WTC11 (cell line): ENCODE results near the gene HFM1. TPM values are rescaled to one million over a fixed set of nuclear protein-coding genes. Genes with fewer than 3 reads are reported as not detected.

ENCODE experiments used
- ATAC-seq: fragments of 200-7000 bp; cut with Tn5 transposase; 2 replicates; pipeline ENCODE4 v1.10.0; 2021; ENCODE audit warnings: mild to moderate bottlenecking, moderate library complexity
- Bru-seq: library from RNA; stranded (reverse); fragments of 400-500 nt; gene quantifications from one replicate; lab custom pipeline; 2021; lab: Mats Ljungman, UMichigan
- CTCF ChIA-PET: fragments of 300-600 bp; sonication (Branson Sonifier 250); formaldehyde crosslinking; loops from one replicate; lab custom pipeline; 2021; ENCODE audit warnings: antibody characterized with exemption; lab: Charles Lee
- POLR2A ChIA-PET: fragments of 350-600 bp; sonication (Branson Sonifier 250); formaldehyde crosslinking; loops from one replicate; lab custom pipeline; 2021; ENCODE audit warnings: antibody characterized with exemption; lab: Charles Lee
- DNase-seq: peaks from one replicate; pipeline ENCODE4 v3.0.0; 2021; ENCODE audit warnings: low spot score
- H3K27ac Mint-ChIP-seq: 2 replicates; pipeline ENCODE4 v1.8.0; 2021; ENCODE audit warnings: mixed read lengths
- H3K27me3 Mint-ChIP-seq: 2 replicates; pipeline ENCODE4 v1.8.0; 2021; ENCODE audit warnings: low read depth, mild to moderate bottlenecking, moderate library complexity, mixed read lengths
- H3K36me3 Mint-ChIP-seq: 2 replicates; pipeline ENCODE4 v1.8.0; 2021; ENCODE audit warnings: mixed read lengths
- H3K4me1 Mint-ChIP-seq: 2 replicates; pipeline ENCODE4 v1.8.0; 2022; ENCODE audit warnings: mixed read lengths
- H3K4me3 Mint-ChIP-seq: 2 replicates; pipeline ENCODE4 v1.8.0; 2021; ENCODE audit warnings: mild to moderate bottlenecking, moderate library complexity, mixed read lengths
- H3K9me3 Mint-ChIP-seq: 2 replicates; pipeline ENCODE4 v1.8.0; 2021; ENCODE audit warnings: mixed read lengths
- ATF1 ChIP-seq: sonication (generic); formaldehyde crosslinking; IDR thresholded peaks from 2 replicates; pipeline ENCODE4 v1.8.1; 2023; ENCODE audit warnings: mild to moderate bottlenecking, moderate library complexity, missing genetic modification reagents
- ATF3 ChIP-seq: sonication (generic); formaldehyde crosslinking; conservative IDR thresholded peaks from 2 replicates; pipeline ENCODE4 v1.8.1; 2022; ENCODE audit warnings: mild to moderate bottlenecking, missing genetic modification reagents
- CBFB ChIP-seq: sonication (generic); formaldehyde crosslinking; IDR thresholded peaks from 2 replicates; pipeline ENCODE4 v1.8.1; 2022; ENCODE audit warnings: mild to moderate bottlenecking, low read depth, missing genetic modification reagents
- EMX1 ChIP-seq: fragments of 250-450 bp; sonication (Bioruptor Pico); IDR thresholded peaks from 2 replicates; pipeline ENCODE4 v1.8.0; 2021; ENCODE audit warnings: mild to moderate bottlenecking
- ESRRA ChIP-seq: sonication (generic); formaldehyde crosslinking; IDR thresholded peaks from 2 replicates; pipeline ENCODE4 v1.8.1; 2022; ENCODE audit warnings: mild to moderate bottlenecking, missing genetic modification reagents, borderline replicate concordance
- FOXJ3 ChIP-seq: sonication (generic); formaldehyde crosslinking; IDR thresholded peaks from 2 replicates; pipeline ENCODE4 v1.9.0; 2021; ENCODE audit warnings: missing genetic modification reagents, mild to moderate bottlenecking, borderline replicate concordance
- FOXP1 ChIP-seq: sonication (generic); formaldehyde crosslinking; IDR thresholded peaks from 2 replicates; pipeline ENCODE4 v1.8.0; 2022; ENCODE audit warnings: missing genetic modification reagents, mild to moderate bottlenecking, moderate library complexity, borderline replicate concordance
- NFYB ChIP-seq: sonication (generic); formaldehyde crosslinking; conservative IDR thresholded peaks from 2 replicates; pipeline ENCODE4 v1.8.0; 2022; ENCODE audit warnings: low read depth, missing genetic modification reagents
- PREB ChIP-seq: sonication (generic); formaldehyde crosslinking; IDR thresholded peaks from 2 replicates; pipeline ENCODE4 v1.8.1; 2022; ENCODE audit warnings: mild to moderate bottlenecking, missing genetic modification reagents, moderate library complexity, borderline replicate concordance
- RELA ChIP-seq: sonication (generic); formaldehyde crosslinking; IDR thresholded peaks from 2 replicates; pipeline ENCODE4 v1.8.1; 2022; ENCODE audit warnings: missing genetic modification reagents, mild to moderate bottlenecking, borderline replicate concordance
- RORB ChIP-seq: fragments of 250-450 bp; sonication (Bioruptor Pico); IDR thresholded peaks from 2 replicates; pipeline ENCODE4 v1.9.0; 2021; ENCODE audit warnings: mild to moderate bottlenecking
- SOX15 ChIP-seq: fragments of 250-450 bp; sonication (Bioruptor Pico); IDR thresholded peaks from 2 replicates; pipeline ENCODE4 v1.9.0; 2021; ENCODE audit warnings: mild to moderate bottlenecking
- SP1 ChIP-seq: sonication (generic); formaldehyde crosslinking; conservative IDR thresholded peaks from 2 replicates; pipeline ENCODE4 v1.8.1; 2022; ENCODE audit warnings: missing genetic modification reagents
- USF1 ChIP-seq: sonication (generic); formaldehyde crosslinking; IDR thresholded peaks from 2 replicates; pipeline ENCODE4 v1.8.0; 2022; ENCODE audit warnings: mild to moderate bottlenecking, missing genetic modification reagents
- ZBTB21 ChIP-seq: sonication (generic); formaldehyde crosslinking; IDR thresholded peaks from 2 replicates; pipeline ENCODE4 v1.8.1; 2023; ENCODE audit warnings: mild to moderate bottlenecking, missing genetic modification reagents, borderline replicate concordance
- ZNF423 ChIP-seq: fragments of 250-450 bp; sonication (Bioruptor Pico); IDR thresholded peaks from 2 replicates; pipeline ENCODE4 v2.1.2; 2022; ENCODE audit warnings: mild to moderate bottlenecking, moderate library complexity
- long read RNA-seq, 3 experiments: library from RNA in 1 of 3; library from capped mRNA in 1 of 3; library from polyadenylated mRNA in 1 of 3; unstranded in 2 of 3; stranded (forward) in 1 of 3; transcript quantifications; one replicate each; pipeline ENCODE4 v2.0.0, GENCODE V29; 2021
- total RNA-seq: library from RNA; stranded (reverse); gene quantifications from 3 replicates; pipeline ENCODE4 v1.2.3, GENCODE V29; 2021
- TF ChIP-seq, protein P1 (sequence below): sonication (generic); formaldehyde crosslinking; IDR thresholded peaks from 2 replicates; pipeline ENCODE4 v1.8.1; 2022; ENCODE audit warnings: missing genetic modification reagents, borderline replicate concordance
- TF ChIP-seq, protein P2 (sequence below): sonication (generic); formaldehyde crosslinking; conservative IDR thresholded peaks from 2 replicates; pipeline ENCODE4 v1.8.1; 2023; ENCODE audit warnings: mild to moderate bottlenecking, low read depth, missing genetic modification reagents, moderate library complexity
- TF ChIP-seq, protein P3 (sequence below): sonication (generic); formaldehyde crosslinking; IDR thresholded peaks from 2 replicates; pipeline ENCODE4 v1.8.0; 2022; ENCODE audit warnings: mild to moderate bottlenecking, missing genetic modification reagents
- TF ChIP-seq, protein P4 (sequence below): sonication (generic); formaldehyde crosslinking; IDR thresholded peaks from 2 replicates; pipeline ENCODE4 v1.8.1; 2023; ENCODE audit warnings: mild to moderate bottlenecking, missing genetic modification reagents, moderate library complexity

The HFM1 gene, protein sequence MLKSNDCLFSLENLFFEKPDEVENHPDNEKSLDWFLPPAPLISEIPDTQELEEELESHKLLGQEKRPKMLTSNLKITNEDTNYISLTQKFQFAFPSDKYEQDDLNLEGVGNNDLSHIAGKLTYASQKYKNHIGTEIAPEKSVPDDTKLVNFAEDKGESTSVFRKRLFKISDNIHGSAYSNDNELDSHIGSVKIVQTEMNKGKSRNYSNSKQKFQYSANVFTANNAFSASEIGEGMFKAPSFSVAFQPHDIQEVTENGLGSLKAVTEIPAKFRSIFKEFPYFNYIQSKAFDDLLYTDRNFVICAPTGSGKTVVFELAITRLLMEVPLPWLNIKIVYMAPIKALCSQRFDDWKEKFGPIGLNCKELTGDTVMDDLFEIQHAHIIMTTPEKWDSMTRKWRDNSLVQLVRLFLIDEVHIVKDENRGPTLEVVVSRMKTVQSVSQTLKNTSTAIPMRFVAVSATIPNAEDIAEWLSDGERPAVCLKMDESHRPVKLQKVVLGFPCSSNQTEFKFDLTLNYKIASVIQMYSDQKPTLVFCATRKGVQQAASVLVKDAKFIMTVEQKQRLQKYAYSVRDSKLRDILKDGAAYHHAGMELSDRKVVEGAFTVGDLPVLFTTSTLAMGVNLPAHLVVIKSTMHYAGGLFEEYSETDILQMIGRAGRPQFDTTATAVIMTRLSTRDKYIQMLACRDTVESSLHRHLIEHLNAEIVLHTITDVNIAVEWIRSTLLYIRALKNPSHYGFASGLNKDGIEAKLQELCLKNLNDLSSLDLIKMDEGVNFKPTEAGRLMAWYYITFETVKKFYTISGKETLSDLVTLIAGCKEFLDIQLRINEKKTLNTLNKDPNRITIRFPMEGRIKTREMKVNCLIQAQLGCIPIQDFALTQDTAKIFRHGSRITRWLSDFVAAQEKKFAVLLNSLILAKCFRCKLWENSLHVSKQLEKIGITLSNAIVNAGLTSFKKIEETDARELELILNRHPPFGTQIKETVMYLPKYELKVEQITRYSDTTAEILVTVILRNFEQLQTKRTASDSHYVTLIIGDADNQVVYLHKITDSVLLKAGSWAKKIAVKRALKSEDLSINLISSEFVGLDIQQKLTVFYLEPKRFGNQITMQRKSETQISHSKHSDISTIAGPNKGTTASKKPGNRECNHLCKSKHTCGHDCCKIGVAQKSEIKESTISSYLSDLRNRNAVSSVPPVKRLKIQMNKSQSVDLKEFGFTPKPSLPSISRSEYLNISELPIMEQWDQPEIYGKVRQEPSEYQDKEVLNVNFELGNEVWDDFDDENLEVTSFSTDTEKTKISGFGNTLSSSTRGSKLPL (N-terminal part only)
- 1.7 to 3.8 TPM (median 3.4 TPM) in 3 replicates for total RNA-seq
- percentile 54 among the genes with signal in this experiment for Bru-seq, nascent RNA
- long read RNA-seq, experiment 1, partial matches to known transcripts: 1 of 16 reads
- long read RNA-seq, experiment 1, other reads (novel, unspliced or antisense): 15 of 16 reads
- long read RNA-seq, experiment 2, partial matches to known transcripts: 1 of 5 reads
- long read RNA-seq, experiment 2, other reads (novel, unspliced or antisense): 4 of 5 reads
- long read RNA-seq, experiment 3, partial matches to known transcripts: 1 of 1 reads
- long read RNA-seq, experiment 3, other reads (novel, unspliced or antisense): 0 of 1 reads

DNA sequence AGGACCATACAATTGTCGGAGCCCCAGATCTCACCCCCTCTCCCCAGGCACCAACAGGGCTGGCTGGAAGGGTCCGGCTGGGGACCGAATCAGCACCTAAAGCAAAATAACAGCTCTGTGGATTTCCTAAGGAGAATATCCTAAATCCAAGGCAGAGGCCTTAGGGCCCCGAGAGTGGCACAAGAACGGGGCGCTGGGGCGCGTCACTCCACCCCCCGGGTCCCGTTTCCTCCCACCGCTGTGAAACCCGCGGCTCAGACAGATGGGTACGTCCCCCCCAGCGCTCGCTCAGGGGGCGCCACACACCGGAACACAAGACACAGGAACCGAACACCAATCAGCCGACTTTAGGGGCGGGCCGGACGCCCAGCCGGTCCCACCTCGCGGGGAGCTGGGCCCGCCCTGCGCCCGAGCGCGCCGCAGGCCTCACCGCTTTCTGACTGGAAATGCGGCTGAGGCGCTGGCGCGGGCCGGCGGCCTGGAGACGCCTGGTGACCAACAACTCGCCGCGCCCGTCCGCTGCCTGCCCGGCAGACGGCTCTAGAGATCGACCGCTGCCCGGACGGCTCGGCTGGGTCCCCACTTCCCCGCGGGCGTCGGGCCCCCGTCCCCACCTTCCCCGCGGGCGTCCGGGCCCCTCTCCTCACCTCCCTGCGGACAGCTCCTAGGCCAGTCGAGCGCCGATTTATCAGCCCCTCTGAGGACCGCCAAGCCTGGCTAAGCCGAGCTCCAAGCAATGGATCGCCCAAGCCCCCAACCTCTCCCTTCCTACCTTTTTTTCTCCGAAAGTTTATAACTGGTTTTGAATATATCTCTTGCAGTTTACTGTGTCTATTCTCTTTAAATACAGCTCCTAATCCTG lies at the start of gene HFM1:
Gene HFM1, minus strand, starts transcription at position 687 of the 862 bp plus-strand sequence. CDS start 3,755 bp downstream, outside the sequence.
- peak; percentile 85 for DNase-seq
- CTCF ChIA-PET: interaction anchor here (0.6 to 2.0 kb wide), 14 partner anchors 10 to 683 kb away, joined by 3 to 22 read pairs (median 3); partner anchors contain the start of gene CDC7
- ATAC-seq: peak; percentile 96
- Mint-ChIP-seq H3K27me3 (no peaks in the 10 kb centered on the region), H3K4me1 (peaks cover 18% of the 10 kb centered on the region), H3K27ac (peak within 1 kb of the TSS; percentile 98), H3K4me3 (peak within 1 kb of the TSS; percentile 92), H3K9me3 (no peaks in the 10 kb centered on the region), H3K36me3 (no peaks in the 10 kb centered on the region)
- POLR2A ChIA-PET: interaction anchor here (2.1 kb wide), 1 partner anchor 97 kb away, joined by 18 read pairs; the partner anchor contains the start of gene CDC7
- TF ChIP-seq ZNF423 (CRISPR knock-in tag) (peak; percentile 87), PREB (no peak), ESRRA (CRISPR knock-in tag) (0 out of 2 replicates have a peak, but pooled peaks have one; percentile 44), RELA (CRISPR knock-in tag) (0 out of 2 replicates have a peak, but pooled peaks have one; percentile 56), ATF1 (no peak), SOX15 (CRISPR knock-in tag) (no peak), NFYB (CRISPR knock-in tag) (no peak), ATF3 (CRISPR knock-in tag) (no peak), RORB (no peak), EMX1 (CRISPR knock-in tag) (no peak), CBFB (no peak), SP1 (CRISPR knock-in tag) (peak; percentile 86), ZBTB21 (CRISPR knock-in tag) (0 out of 2 replicates have a peak, but pooled peaks have one; percentile 72), USF1 (CRISPR knock-in tag) (0 out of 2 replicates have a peak, but pooled peaks have one; percentile 31), FOXJ3 (no peak), FOXP1 (CRISPR knock-in tag) (peak; percentile 85)
- TF ChIP-seq, protein P1, sequence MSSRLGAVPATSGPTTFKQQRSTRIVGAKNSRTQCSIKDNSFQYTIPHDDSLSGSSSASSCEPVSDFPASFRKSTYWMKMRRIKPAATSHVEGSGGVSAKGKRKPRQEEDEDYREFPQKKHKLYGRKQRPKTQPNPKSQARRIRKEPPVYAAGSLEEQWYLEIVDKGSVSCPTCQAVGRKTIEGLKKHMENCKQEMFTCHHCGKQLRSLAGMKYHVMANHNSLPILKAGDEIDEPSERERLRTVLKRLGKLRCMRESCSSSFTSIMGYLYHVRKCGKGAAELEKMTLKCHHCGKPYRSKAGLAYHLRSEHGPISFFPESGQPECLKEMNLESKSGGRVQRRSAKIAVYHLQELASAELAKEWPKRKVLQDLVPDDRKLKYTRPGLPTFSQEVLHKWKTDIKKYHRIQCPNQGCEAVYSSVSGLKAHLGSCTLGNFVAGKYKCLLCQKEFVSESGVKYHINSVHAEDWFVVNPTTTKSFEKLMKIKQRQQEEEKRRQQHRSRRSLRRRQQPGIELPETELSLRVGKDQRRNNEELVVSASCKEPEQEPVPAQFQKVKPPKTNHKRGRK (CRISPR knock-in tag): no peak
- TF ChIP-seq, protein P2, sequence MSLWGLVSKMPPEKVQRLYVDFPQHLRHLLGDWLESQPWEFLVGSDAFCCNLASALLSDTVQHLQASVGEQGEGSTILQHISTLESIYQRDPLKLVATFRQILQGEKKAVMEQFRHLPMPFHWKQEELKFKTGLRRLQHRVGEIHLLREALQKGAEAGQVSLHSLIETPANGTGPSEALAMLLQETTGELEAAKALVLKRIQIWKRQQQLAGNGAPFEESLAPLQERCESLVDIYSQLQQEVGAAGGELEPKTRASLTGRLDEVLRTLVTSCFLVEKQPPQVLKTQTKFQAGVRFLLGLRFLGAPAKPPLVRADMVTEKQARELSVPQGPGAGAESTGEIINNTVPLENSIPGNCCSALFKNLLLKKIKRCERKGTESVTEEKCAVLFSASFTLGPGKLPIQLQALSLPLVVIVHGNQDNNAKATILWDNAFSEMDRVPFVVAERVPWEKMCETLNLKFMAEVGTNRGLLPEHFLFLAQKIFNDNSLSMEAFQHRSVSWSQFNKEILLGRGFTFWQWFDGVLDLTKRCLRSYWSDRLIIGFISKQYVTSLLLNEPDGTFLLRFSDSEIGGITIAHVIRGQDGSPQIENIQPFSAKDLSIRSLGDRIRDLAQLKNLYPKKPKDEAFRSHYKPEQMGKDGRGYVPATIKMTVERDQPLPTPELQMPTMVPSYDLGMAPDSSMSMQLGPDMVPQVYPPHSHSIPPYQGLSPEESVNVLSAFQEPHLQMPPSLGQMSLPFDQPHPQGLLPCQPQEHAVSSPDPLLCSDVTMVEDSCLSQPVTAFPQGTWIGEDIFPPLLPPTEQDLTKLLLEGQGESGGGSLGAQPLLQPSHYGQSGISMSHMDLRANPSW: no peak
- TF ChIP-seq, protein P3, sequence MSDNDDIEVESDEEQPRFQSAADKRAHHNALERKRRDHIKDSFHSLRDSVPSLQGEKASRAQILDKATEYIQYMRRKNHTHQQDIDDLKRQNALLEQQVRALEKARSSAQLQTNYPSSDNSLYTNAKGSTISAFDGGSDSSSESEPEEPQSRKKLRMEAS (CRISPR knock-in tag): peak; percentile 51; the same call in 1 of the 2 replicates
- TF ChIP-seq, protein P4, sequence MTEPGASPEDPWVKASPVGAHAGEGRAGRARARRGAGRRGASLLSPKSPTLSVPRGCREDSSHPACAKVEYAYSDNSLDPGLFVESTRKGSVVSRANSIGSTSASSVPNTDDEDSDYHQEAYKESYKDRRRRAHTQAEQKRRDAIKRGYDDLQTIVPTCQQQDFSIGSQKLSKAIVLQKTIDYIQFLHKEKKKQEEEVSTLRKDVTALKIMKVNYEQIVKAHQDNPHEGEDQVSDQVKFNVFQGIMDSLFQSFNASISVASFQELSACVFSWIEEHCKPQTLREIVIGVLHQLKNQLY (CRISPR knock-in tag): no peak
